Progenitor cell of endocrine pancreas (in vitro differentiated cells): Measurements from ENCODE around the gene GPR162. TPM values are rescaled to one million over a fixed set of nuclear protein-coding genes. Genes with fewer than 3 reads are reported as not detected.
A peak's percentile ranks its signal among the peaks of the same experiment; 100 is the strongest.

Experiments
- DNase-seq: peaks from one replicate; pipeline ENCODE4 v3.0.0; 2021; ENCODE audit warnings: low spot score; ENCODE audit not compliant: unreplicated experiment
- H3K27ac Mint-ChIP-seq: 2 replicates; pipeline ENCODE4 v1.8.0; 2021; ENCODE audit warnings: mild to moderate bottlenecking, moderate library complexity, mixed read lengths
- H3K27me3 Mint-ChIP-seq: 2 replicates; pipeline ENCODE4 v1.8.0; 2021; ENCODE audit warnings: mixed read lengths
- H3K36me3 Mint-ChIP-seq: 2 replicates; pipeline ENCODE4 v1.8.0; 2022; ENCODE audit warnings: mixed read lengths; ENCODE audit not compliant: insufficient read depth
- H3K4me1 Mint-ChIP-seq: 2 replicates; pipeline ENCODE4 v1.8.0; 2021; ENCODE audit warnings: low read depth, mixed read lengths
- H3K4me3 Mint-ChIP-seq: 2 replicates; pipeline ENCODE4 v1.8.0; 2021; ENCODE audit warnings: low read depth, mild to moderate bottlenecking, moderate library complexity, mixed read lengths
- H3K9me3 Mint-ChIP-seq: 2 replicates; pipeline ENCODE4 v1.8.0; 2021; ENCODE audit warnings: low read depth, mixed read lengths
- CTCF ChIP-seq: fragments of 200-600 bp; sonication (generic); IDR thresholded peaks from one replicate; pipeline ENCODE4 v1.5.0; 2021; ENCODE audit warnings: antibody characterized with exemption, mild to moderate bottlenecking; ENCODE audit not compliant: unreplicated experiment
- total RNA-seq: library from RNA; stranded (reverse); gene quantifications from 2 replicates; pipeline ENCODE4 v1.2.1, GENCODE V29; 2021

The GPR162 gene
- total RNA-seq, 1 donor from 2014 or later = 5.5 TPM

GRCh38 chr12:6837370-6838060 is 15.9 kb downstream of the GPR162 start:
- H3K4me1 Mint-ChIP-seq = peaks cover 6% of the 10 kb centered on the region
- DNase-seq = no peak
- no peak overlapping the region for H3K4me3 Mint-ChIP-seq
- H3K27me3 Mint-ChIP-seq = no peaks in the 10 kb centered on the region
- no peak for TF ChIP-seq CTCF
- H3K27ac Mint-ChIP-seq = no peak overlapping the region
- H3K36me3 Mint-ChIP-seq = peaks cover 13% of the 10 kb centered on the region
- no peaks in the 10 kb centered on the region for H3K9me3 Mint-ChIP-seq

GRCh38 chr12:6838854-6839253 is 17.2 kb downstream of the GPR162 start:
- no peak overlapping the region for H3K4me3 Mint-ChIP-seq
- no peaks in the 10 kb centered on the region for H3K9me3 Mint-ChIP-seq
- H3K27ac Mint-ChIP-seq = no peak overlapping the region
- no peak for DNase-seq
- H3K27me3 Mint-ChIP-seq = no peaks in the 10 kb centered on the region
- peaks cover 9% of the 10 kb centered on the region for H3K36me3 Mint-ChIP-seq
- TF ChIP-seq CTCF = no peak
- peaks cover 7% of the 10 kb centered on the region for H3K4me1 Mint-ChIP-seq

DNA sequence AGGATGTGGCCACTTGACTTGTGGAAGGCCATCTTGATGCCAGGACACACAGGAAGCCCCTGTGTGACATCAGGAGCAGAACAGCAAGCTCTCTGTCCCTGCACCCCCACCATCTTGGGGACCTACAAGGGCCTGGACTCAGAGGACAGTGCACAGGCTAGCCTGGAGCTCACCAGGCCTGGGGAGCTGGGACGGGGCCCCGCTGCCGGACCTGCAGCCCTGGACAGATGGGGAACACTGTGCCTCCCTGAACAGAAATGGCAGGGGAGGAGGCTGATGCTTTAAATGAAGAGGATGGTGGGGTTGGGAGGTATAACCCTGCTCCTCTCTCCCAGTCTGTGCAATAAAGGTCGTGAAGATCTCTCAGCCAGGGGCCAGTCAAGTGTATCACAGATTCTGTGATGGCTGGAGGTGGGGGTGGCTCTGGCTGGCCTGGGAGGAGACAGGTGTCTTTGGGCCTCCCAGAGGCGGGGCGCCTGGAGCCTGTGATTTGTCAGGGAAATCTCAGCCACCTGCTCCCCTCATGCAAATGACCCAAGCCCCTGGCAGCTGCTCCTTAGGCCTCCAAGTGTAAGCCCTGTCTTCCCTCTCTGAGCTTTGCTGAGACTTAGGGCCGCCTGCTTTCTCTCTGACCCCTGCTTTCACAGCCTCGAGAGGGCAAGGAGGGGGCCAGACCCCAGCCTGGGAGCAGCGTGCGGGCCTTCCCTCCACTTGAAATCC is 18.0 kb downstream of the GPR162 start:
- H3K4me3 Mint-ChIP-seq = no peak overlapping the region
- no peak for TF ChIP-seq CTCF
- H3K27me3 Mint-ChIP-seq = no peaks in the 10 kb centered on the region
- H3K27ac Mint-ChIP-seq = peak overlapping the region; percentile 84
- DNase-seq = no peak
- peaks cover 7% of the 10 kb centered on the region for H3K4me1 Mint-ChIP-seq
- H3K36me3 Mint-ChIP-seq = peaks cover 7% of the 10 kb centered on the region
- no peaks in the 10 kb centered on the region for H3K9me3 Mint-ChIP-seq

- TF ChIP-seq CTCF = no peak
- peaks cover 10% of the 10 kb centered on the region for H3K36me3 Mint-ChIP-seq
- peak overlapping the region; percentile 84 for H3K27ac Mint-ChIP-seq
- H3K4me3 Mint-ChIP-seq = no peak overlapping the region
- no peak for DNase-seq
- H3K27me3 Mint-ChIP-seq = no peaks in the 10 kb centered on the region
- no peaks in the 10 kb centered on the region for H3K9me3 Mint-ChIP-seq
- H3K4me1 Mint-ChIP-seq = peaks cover 7% of the 10 kb centered on the region
These were observed 18.7 kb downstream of the GPR162 start for GRCh38 chr12:6840330-6840729.

GRCh38 chr12:6840761-6841515 is 19.3 kb downstream of the GPR162 start, which contains the start of gene GNB3:
TSS of gene GNB3 (plus strand) at chr12:6840925. CDS start at chr12:6841288, 363 bp downstream.
- Mint-ChIP-seq H3K27ac (peak within 1 kb of the TSS; percentile 84), H3K4me3 (no peak within 1 kb of the TSS), H3K36me3 (peaks cover 9% of the 10 kb centered on the region), H3K27me3 (no peaks in the 10 kb centered on the region), H3K4me1 (peaks cover 5% of the 10 kb centered on the region), H3K9me3 (no peaks in the 10 kb centered on the region)
- DNase-seq = no peak
- TF ChIP-seq CTCF = no peak
